ENCODE results near the gene ZNF341.

DNA sequence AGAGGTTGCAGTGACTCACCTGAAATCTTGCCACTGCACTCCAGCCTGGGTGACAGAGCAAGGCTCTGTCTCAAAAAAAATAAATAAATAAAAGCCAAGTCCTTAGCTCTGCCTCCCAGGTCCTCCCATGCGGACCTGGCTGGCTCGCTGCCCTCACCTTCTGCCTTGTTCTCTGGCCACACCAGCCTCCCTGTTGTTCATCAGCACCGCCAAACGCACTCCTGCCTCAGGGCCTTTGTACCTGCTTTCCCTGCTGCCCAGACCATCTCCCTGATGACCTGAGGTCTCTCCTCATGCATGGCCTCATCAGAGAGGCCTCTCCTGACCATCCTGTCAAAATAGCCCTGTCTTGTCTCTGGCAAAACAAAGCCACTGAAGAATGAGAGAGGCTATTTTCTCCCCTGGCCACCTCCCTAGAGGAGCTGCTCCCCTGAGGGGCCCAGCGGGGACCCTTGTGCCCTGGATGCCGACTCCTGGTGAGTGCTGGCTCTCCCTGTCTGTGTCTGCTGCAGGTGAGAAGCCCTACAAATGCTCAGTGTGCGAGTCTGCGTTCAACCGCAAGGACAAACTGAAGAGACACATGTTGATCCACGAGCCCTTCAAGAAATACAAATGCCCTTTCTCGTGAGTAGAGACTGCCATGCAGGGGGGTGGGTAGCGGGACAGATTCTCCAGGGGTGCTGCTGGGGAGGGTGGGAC lies 56.7 kb downstream of the ZNF341 start:
- TF ChIP-seq, protein P1, sequence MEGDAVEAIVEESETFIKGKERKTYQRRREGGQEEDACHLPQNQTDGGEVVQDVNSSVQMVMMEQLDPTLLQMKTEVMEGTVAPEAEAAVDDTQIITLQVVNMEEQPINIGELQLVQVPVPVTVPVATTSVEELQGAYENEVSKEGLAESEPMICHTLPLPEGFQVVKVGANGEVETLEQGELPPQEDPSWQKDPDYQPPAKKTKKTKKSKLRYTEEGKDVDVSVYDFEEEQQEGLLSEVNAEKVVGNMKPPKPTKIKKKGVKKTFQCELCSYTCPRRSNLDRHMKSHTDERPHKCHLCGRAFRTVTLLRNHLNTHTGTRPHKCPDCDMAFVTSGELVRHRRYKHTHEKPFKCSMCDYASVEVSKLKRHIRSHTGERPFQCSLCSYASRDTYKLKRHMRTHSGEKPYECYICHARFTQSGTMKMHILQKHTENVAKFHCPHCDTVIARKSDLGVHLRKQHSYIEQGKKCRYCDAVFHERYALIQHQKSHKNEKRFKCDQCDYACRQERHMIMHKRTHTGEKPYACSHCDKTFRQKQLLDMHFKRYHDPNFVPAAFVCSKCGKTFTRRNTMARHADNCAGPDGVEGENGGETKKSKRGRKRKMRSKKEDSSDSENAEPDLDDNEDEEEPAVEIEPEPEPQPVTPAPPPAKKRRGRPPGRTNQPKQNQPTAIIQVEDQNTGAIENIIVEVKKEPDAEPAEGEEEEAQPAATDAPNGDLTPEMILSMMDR (conservative IDR thresholded peaks at IDR 0.05; ENCODE audit: low read depth in 2 of 2), result no peak
- TF ChIP-seq, protein P2, sequence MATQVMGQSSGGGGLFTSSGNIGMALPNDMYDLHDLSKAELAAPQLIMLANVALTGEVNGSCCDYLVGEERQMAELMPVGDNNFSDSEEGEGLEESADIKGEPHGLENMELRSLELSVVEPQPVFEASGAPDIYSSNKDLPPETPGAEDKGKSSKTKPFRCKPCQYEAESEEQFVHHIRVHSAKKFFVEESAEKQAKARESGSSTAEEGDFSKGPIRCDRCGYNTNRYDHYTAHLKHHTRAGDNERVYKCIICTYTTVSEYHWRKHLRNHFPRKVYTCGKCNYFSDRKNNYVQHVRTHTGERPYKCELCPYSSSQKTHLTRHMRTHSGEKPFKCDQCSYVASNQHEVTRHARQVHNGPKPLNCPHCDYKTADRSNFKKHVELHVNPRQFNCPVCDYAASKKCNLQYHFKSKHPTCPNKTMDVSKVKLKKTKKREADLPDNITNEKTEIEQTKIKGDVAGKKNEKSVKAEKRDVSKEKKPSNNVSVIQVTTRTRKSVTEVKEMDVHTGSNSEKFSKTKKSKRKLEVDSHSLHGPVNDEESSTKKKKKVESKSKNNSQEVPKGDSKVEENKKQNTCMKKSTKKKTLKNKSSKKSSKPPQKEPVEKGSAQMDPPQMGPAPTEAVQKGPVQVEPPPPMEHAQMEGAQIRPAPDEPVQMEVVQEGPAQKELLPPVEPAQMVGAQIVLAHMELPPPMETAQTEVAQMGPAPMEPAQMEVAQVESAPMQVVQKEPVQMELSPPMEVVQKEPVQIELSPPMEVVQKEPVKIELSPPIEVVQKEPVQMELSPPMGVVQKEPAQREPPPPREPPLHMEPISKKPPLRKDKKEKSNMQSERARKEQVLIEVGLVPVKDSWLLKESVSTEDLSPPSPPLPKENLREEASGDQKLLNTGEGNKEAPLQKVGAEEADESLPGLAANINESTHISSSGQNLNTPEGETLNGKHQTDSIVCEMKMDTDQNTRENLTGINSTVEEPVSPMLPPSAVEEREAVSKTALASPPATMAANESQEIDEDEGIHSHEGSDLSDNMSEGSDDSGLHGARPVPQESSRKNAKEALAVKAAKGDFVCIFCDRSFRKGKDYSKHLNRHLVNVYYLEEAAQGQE (IDR thresholded peaks at IDR 0.05; ENCODE audit: unreplicated experiment), result no peak
- TF ChIP-seq JUNB (IDR thresholded peaks at IDR 0.05; ENCODE audit: unreplicated experiment) (no peak), EZH2 (IDR thresholded peaks at IDR 0.05; ENCODE audit: low read depth, unreplicated experiment) (no peak)

All from GM23338 (cell line).